ENCODE data around the gene NABP2. TPM values are rescaled to one million over a fixed set of nuclear protein-coding genes. Genes with fewer than 3 reads are reported as not detected.
A peak's percentile ranks its signal among the peaks of the same experiment; 100 is the strongest.
"Not testable (repeated sequence)": the region's sequence is repeated elsewhere in the genome, so short reads cannot be mapped to it uniquely, and the experiment has no call there.

Gene NABP2
- total RNA-seq, 1 experiment from 2014 or later: 63.3 TPM

- intact Hi-C loops (cut with micrococcal nuclease; ENCODE audit: unreplicated experiment): no loop called here
- H3K27me3 Mint-ChIP-seq (ENCODE audit: unreplicated experiment): no peaks in the 10 kb centered on the region
- no peak overlapping the region for H3K27ac Mint-ChIP-seq (ENCODE audit: unreplicated experiment)
- no peak overlapping the region for H3K4me3 Mint-ChIP-seq (ENCODE audit: low read depth, unreplicated experiment)
- no peak for DNase-seq
- peaks cover 2% of the 10 kb centered on the region for H3K9me3 Mint-ChIP-seq (ENCODE audit: low read depth, unreplicated experiment)
- CTCF ChIA-PET: no interaction called here
- BruUV-seq (replicated peaks): no TSS peak
- H3K36me3 Mint-ChIP-seq (ENCODE audit: insufficient read depth, unreplicated experiment): peaks cover 27% of the 10 kb centered on the region
- no peak for TF ChIP-seq CTCF (IDR thresholded peaks at IDR 0.05; ENCODE audit: unreplicated experiment)
- H3K4me1 Mint-ChIP-seq (ENCODE audit: low read depth, unreplicated experiment): peaks cover 28% of the 10 kb centered on the region
Measured at GRCh38 chr12:56260921-56261320, 36.8 kb downstream of the NABP2 start.

GRCh38 chr12:56261503-56262232 is 37.5 kb downstream of the NABP2 start:
- TF ChIP-seq CTCF (IDR thresholded peaks at IDR 0.05; ENCODE audit: unreplicated experiment): no peak
- Mint-ChIP-seq H3K27ac (ENCODE audit: unreplicated experiment) (no peak overlapping the region), H3K36me3 (ENCODE audit: insufficient read depth, unreplicated experiment) (peaks cover 32% of the 10 kb centered on the region), H3K4me3 (ENCODE audit: low read depth, unreplicated experiment) (no peak overlapping the region), H3K9me3 (ENCODE audit: low read depth, unreplicated experiment) (peaks cover 2% of the 10 kb centered on the region), H3K4me1 (ENCODE audit: low read depth, unreplicated experiment) (peaks cover 34% of the 10 kb centered on the region), H3K27me3 (ENCODE audit: unreplicated experiment) (no peaks in the 10 kb centered on the region)
- no TSS peak for BruUV-seq (replicated peaks)
- CTCF ChIA-PET: no interaction called here
- intact Hi-C loops (cut with micrococcal nuclease; ENCODE audit: unreplicated experiment): no loop called here
- DNase-seq: peak; percentile 35

- DNase-seq; H3K27me3 Mint-ChIP-seq (ENCODE audit: unreplicated experiment); intact Hi-C loops (cut with micrococcal nuclease; ENCODE audit: unreplicated experiment); BruUV-seq (replicated peaks); H3K27ac Mint-ChIP-seq (ENCODE audit: unreplicated experiment); H3K4me3 Mint-ChIP-seq (ENCODE audit: low read depth, unreplicated experiment); H3K9me3 Mint-ChIP-seq (ENCODE audit: low read depth, unreplicated experiment): not testable (repeated sequence)
- Mint-ChIP-seq H3K36me3 (ENCODE audit: insufficient read depth, unreplicated experiment) (peaks cover 27% of the 10 kb centered on the region), H3K4me1 (ENCODE audit: low read depth, unreplicated experiment) (peaks cover 37% of the 10 kb centered on the region)
- CTCF ChIA-PET: interaction anchor here (0.7 kb wide), 1 partner anchor 37 kb away, joined by 3 read pairs; the partner anchor contains the start of gene CS
Measured at GRCh38 chr12:56262955-56263354, 38.8 kb downstream of the NABP2 start.

- Mint-ChIP-seq H3K36me3 (ENCODE audit: insufficient read depth, unreplicated experiment) (peaks cover 30% of the 10 kb centered on the region), H3K27ac (ENCODE audit: unreplicated experiment) (peak overlapping the region; percentile 80), H3K4me1 (ENCODE audit: low read depth, unreplicated experiment) (peaks cover 20% of the 10 kb centered on the region), H3K4me3 (ENCODE audit: low read depth, unreplicated experiment) (peak overlapping the region; percentile 99)
- H3K27me3 Mint-ChIP-seq (ENCODE audit: unreplicated experiment); DNase-seq; H3K9me3 Mint-ChIP-seq (ENCODE audit: low read depth, unreplicated experiment); intact Hi-C loops (cut with micrococcal nuclease; ENCODE audit: unreplicated experiment); BruUV-seq (replicated peaks): not testable (repeated sequence)
- CTCF ChIA-PET: interaction anchor here (0.6 to 1.4 kb wide), 7 partner anchors 14 to 222 kb away, joined by 3 to 6 read pairs (median 3); partner anchors contain the start of genes GLS2, RNF41 and SMARCC2
Measured at GRCh38 chr12:56266068-56266692, 42.0 kb downstream of the NABP2 start.

GRCh38 chr12:56266693-56267442 is 42.7 kb downstream of the NABP2 start, which contains the start of gene COQ10A:
COQ10A (plus strand) TSS chr12:56266942; CDS start chr12:56267119, 177 bp downstream.
- H3K27me3 Mint-ChIP-seq (ENCODE audit: unreplicated experiment): no peaks in the 10 kb centered on the region
- H3K9me3 Mint-ChIP-seq (ENCODE audit: low read depth, unreplicated experiment): peaks cover 2% of the 10 kb centered on the region
- H3K36me3 Mint-ChIP-seq (ENCODE audit: insufficient read depth, unreplicated experiment): peaks cover 37% of the 10 kb centered on the region
- peak; percentile 91 for DNase-seq
- CTCF ChIA-PET: interaction anchor here (0.6 to 1.4 kb wide), 7 partner anchors 9 to 221 kb away, joined by 3 to 6 read pairs (median 3); partner anchors contain the start of genes ANKRD52, GLS2, RNF41 and SMARCC2
- intact Hi-C loops (cut with micrococcal nuclease; ENCODE audit: unreplicated experiment): no loop called here
- BruUV-seq (replicated peaks): no TSS peak
- peak; percentile 67 for TF ChIP-seq CTCF (IDR thresholded peaks at IDR 0.05; ENCODE audit: unreplicated experiment)
- peak within 1 kb of the TSS; percentile 80 for H3K27ac Mint-ChIP-seq (ENCODE audit: unreplicated experiment)
- H3K4me3 Mint-ChIP-seq (ENCODE audit: low read depth, unreplicated experiment): peak within 1 kb of the TSS; percentile 99
- H3K4me1 Mint-ChIP-seq (ENCODE audit: low read depth, unreplicated experiment): peaks cover 13% of the 10 kb centered on the region

Measured in Calu3 (cell line).